GM23338 (cell line): Measurements from ENCODE around the gene CDK17. TPM values are rescaled to one million over a fixed set of nuclear protein-coding genes. Genes with fewer than 3 reads are reported as not detected.

Experiments used
- polyA plus RNA-seq: library from polyadenylated mRNA; unstranded; fragments of >200 nt; fragmentation: Nextera tagmentation; extraction: Ambion mirVana; gene quantifications from 2 replicates; pipeline ENCODE4 v1.2.1, GENCODE V29; 2016
- small RNA-seq: library from RNA; depleted of rRNA; stranded (forward); fragments of <200 nt; gene quantifications from one replicate; pipeline ENCODE3, GENCODE V24; 2014; ENCODE audit warnings: low replicate concordance
- total RNA-seq: library from RNA; depleted of rRNA; stranded (reverse); fragments of >200 nt; shearing (Covaris generic); gene quantifications from 2 replicates; pipeline ENCODE4 v1.2.3, GENCODE V29; 2014; rRNA removed

Gene CDK17
- total and polyA plus RNA-seq, 2 experiments from 2014 or later, result 7.6 to 34.2 TPM

Small RNA genes lying within 50 kb of the gene (small RNA-seq; reads per million reads assigned to genes)
- gene RN7SKP11 (not detected), gene RNU4-24P (not detected)

Other genes with a start within 250 kb of the CDK17 start
- 8.3 and 12.1 TPM in 2 replicates for gene ELK3, start 206.1 kb downstream of the CDK17 start, total RNA-seq
- 5.5 and 6.5 TPM in 2 replicates for gene ELK3, start 206.1 kb downstream of the CDK17 start, polyA plus RNA-seq
- gene CFAP54, start 89.1 kb upstream of the CDK17 start, total RNA-seq, result 0.07 and 0.70 TPM in 2 replicates
- gene CFAP54, start 89.1 kb upstream of the CDK17 start, polyA plus RNA-seq, result 0.30 and 0.76 TPM in 2 replicates